ENCODE measurements around the gene SELE.

SELE gene

DNA sequence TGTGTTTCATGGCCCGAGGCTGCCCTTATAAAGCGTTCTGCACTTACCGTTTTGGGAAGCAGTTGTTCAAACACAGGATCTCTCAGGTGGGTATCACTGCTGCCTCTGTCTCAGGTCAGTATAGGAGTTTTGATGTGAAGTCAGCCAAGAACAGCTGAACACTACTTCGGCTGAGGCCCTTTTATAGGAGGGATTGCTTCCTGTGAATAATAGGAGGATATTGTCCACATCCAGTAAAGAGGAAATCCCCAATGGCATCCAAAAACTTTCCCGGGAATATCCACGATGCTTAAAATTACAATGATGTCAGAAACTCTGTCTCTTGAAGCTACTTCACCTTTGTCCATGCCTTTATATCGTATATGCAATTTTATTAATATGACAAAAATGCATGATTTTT, at the start of gene SELE:
TSS of gene SELE (minus strand) at position 156 of the 400 bp plus-strand sequence. CDS start 467 bp downstream, outside the sequence.
- in situ Hi-C loops (cut with HindIII; ENCODE audit: low sequenced_read_pairs) = no loop called here

DNA sequence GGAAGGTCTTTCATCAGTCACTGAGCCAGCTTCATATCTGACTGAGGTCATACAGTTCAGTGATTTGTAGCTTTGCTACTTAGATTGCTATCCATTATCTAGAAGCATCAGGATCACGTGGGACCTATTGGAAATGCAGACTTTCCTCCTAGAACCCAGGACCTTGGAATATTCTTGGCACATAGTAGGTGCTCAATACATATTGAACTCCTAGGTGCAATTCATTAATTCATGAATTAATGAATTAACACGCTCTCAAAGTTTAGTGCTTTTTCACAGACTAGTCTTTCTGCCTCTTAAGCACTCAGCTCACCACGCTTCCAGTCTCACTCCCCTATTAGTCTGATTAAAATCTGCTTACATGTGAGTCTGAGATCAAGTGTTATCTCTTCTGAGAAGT, 48.7 kb upstream of the SELE start:
- in situ Hi-C loops (cut with HindIII; ENCODE audit: low sequenced_read_pairs) = no loop called here

DNA sequence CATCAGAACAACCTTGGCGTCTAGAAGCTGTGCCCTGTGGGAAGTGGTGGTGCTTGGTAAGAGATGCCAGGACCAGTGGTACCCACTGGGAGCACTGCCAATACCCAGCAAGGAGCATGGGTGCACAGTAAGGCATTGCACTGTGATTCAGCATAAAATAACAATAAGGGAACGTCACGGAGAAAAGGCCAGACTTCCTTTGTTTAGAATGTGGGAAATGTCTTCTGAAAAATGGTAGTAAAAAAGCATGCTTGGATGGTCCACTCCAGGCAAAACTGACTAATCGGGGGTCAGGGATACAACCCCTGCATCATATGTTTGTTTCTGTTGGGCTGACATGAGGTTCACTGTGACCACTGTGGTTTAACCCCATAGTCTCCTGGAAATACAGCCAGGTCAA, 46.1 kb upstream of the SELE start:
- in situ Hi-C loops (cut with HindIII; ENCODE audit: low sequenced_read_pairs) = no loop called here

- in situ Hi-C loops (cut with HindIII; ENCODE audit: low sequenced_read_pairs) = no loop called here
These were observed 45.3 kb upstream of the SELE start for GRCh38 chr1:169779150-169779549.

GRCh38 chr1:169776440-169776839, 42.6 kb upstream of the SELE start:
- in situ Hi-C loops (cut with HindIII; ENCODE audit: low sequenced_read_pairs) = no loop called here

DNA sequence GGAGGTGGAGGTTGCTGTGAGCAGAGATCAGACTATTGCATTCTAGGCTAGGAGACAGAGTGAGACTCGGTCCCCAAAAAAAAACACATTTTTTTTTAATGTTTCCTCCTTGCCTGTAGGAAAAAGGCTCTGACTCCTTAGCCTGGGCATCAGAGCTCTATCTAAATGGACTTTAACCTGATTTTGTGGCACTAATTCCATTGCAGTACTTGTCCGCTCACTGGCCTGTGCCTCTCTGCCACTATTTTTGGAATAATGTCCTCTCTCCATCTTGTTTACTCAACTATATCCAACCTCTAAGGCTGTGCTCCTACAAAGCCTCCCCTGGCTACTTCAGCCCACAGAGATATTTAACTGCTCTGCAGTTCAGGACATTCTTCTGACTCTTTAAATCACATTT, 34.3 kb upstream of the SELE start:
- in situ Hi-C loops (cut with HindIII; ENCODE audit: low sequenced_read_pairs) = no loop called here

DNA sequence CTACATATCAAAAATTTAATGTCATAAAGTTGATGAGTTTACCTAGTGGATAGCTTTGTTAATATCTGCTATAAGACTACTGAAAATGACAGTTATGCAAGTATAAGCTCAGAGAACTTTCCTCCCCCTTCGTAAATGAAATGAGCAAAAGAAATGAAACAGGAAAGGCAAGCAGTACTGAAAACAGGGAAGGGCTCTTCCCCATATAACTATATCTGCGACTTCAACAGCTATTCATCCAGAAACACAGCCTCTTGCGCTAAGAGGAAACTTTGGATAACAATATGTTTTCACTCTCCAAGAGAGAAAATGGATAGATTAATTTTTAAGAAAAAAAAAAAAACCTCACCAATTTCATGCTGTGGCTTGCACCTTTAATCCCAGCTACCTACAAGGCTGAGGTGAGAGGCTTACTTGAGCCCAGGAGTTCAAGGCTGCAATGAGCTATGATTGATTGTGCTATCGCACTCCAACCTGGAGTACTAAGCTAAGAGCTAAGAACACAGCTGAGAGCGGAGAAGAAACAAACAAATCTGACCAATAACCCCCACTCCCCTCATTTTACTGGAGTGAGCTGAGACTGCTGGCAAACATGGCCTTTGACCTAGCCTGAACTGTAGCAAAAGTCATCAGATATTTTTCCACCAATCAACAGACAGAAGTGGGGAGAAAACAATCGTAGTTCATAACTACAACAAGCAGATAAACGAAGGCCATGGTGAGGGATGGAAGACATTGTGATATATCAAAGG, 31.9 kb upstream of the SELE start:
- in situ Hi-C loops (cut with HindIII; ENCODE audit: low sequenced_read_pairs) = no loop called here

DNA sequence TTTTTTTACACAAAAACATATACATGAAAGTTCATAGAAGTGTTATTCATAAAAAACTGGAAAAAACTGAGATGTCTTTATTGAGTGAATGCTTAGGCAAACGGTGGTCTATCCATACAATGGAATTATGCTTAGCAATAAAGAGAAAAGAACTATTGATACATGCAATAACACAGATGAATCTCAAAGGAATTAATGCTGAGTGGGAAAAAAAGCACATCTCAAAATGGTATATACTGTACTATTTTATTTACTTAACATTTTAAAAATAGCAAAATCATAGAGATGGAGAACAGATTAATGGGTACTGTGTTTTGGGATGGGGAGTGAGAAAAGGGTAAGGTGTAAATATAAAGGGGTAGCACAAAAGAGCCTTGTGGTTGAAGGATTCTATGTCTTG, 31.0 kb upstream of the SELE start:
- in situ Hi-C loops (cut with HindIII; ENCODE audit: low sequenced_read_pairs) = no loop called here

DNA sequence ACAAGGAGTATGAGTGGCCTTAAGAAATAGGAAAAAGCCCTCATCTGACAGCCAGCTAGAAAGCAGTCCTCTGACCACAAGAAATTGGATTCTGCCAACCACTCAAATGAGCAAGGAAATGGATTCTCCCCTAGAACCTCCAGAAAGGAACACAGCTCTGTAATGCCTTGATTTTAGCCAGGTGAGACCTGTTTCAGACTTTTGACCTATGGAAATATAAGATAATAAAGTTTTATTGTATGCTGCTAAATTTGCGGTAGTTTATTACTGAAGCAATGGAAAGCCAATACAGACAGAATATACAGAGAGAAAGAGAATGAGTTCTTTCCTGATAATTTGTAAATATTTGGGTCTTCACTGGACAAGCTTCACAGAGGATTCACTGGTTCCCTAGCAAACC, 28.8 kb upstream of the SELE start:
- in situ Hi-C loops (cut with HindIII; ENCODE audit: low sequenced_read_pairs) = no loop called here

- in situ Hi-C loops (cut with HindIII; ENCODE audit: low sequenced_read_pairs) = no loop called here
These were observed 25.2 kb upstream of the SELE start for GRCh38 chr1:169759038-169759437.

DNA sequence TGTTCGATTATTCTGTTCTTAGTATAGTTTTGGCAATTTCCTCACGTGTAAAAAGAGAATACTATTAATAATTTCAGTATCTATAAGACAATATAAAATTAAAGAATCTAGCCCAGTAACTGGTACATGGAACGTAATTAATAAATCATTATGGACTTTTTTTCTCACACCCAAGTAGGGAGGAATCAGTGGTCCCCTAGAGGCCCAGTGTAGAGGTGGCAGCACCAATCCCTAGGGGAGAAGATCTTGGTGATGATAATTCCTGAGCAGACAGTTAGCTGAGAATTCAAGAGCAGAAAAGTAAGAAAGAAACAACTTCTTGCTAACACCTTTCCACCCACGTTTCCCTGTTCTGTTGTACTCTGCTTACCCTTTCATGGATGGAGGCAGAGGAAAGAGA, 19.7 kb upstream of the SELE start:
- in situ Hi-C loops (cut with HindIII; ENCODE audit: low sequenced_read_pairs) = no loop called here

DNA sequence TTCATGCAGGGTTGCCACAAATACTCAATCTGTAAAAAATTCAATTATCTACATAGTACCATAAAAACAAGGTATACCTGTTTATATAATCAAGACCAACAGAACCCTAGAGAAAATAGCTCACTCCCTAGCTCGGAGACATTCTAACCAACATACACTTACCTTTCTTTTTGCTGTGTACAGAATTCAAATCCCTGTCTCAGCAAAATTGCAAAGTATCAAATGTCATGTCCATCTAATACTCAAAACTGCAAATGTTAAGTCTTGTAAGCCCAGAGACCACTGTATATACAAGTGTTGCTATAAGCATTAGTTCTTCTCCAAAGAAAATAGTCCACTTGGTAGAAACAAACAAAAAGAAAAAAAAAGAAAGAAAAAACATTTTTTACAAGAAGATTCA, 16.2 kb upstream of the SELE start:
- in situ Hi-C loops (cut with HindIII; ENCODE audit: low sequenced_read_pairs) = no loop called here

- in situ Hi-C loops (cut with HindIII; ENCODE audit: low sequenced_read_pairs) = no loop called here
These were observed 12.7 kb upstream of the SELE start for GRCh38 chr1:169746550-169746949.

- in situ Hi-C loops (cut with HindIII; ENCODE audit: low sequenced_read_pairs) = no loop called here
These were observed 11.4 kb upstream of the SELE start for GRCh38 chr1:169745015-169745861.

DNA sequence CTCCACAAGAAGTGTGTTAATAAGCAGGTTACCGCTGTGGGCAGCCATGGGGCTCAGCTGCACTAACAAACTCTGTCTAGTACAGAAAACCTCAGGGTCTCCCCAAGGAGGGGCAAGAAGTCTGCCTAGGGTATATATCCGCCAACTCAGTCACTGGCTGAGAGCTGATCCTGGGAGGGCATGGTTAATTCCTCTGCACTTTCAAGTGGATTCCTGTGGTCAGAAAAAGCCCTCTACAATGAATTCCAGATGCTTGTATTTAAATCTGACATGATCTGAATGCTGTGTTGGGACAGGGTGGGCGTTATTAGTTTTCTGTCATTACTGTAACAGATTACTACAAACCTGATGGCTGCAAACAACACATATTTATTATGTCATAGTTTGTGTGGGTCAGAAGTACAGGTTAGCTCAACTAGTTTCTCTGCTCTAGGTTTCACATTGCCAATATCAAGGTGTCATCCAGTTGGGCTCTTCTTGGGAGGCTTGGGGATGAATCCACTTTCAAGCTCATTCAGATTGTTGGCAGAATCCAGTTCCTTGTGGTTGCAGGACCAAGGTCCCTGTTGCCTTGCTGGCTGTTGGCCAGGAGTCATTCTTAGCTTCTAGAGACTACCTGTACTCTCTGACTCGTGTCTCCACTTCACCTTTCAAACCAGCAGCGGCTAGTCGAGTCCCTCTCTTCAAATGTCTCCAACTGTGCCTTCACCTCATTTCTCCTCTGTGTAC, 8.0 kb upstream of the SELE start:
- in situ Hi-C loops (cut with HindIII; ENCODE audit: low sequenced_read_pairs) = no loop called here

- in situ Hi-C loops (cut with HindIII; ENCODE audit: low sequenced_read_pairs) = no loop called here
These were observed 6.1 kb upstream of the SELE start for GRCh38 chr1:169739980-169740379.

DNA sequence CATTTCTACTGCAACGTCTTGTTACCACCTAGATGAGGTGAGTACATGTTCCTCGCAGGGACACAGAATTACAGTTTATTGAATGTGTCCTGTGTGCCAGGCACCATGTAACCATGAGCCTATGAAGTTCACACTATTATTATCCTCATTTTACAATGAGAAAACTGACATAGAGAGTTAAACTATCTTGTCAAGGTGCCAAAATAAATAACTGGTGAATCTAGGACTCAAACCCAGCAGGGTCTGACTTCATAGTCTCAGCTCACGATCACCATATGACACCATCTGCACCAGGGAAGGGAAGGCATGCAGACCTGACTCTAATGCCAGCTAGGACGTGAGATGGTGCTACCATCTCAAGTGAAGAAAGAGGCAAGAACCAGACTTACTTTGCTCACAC, 2.4 kb downstream of the SELE start:
- in situ Hi-C loops (cut with HindIII; ENCODE audit: low sequenced_read_pairs) = no loop called here

- in situ Hi-C loops (cut with HindIII; ENCODE audit: low sequenced_read_pairs) = no loop called here
These were observed 3.9 kb downstream of the SELE start for GRCh38 chr1:169729991-169730390.

- in situ Hi-C loops (cut with HindIII; ENCODE audit: low sequenced_read_pairs) = no loop called here
These were observed 6.6 kb downstream of the SELE start for GRCh38 chr1:169727307-169727706.

DNA sequence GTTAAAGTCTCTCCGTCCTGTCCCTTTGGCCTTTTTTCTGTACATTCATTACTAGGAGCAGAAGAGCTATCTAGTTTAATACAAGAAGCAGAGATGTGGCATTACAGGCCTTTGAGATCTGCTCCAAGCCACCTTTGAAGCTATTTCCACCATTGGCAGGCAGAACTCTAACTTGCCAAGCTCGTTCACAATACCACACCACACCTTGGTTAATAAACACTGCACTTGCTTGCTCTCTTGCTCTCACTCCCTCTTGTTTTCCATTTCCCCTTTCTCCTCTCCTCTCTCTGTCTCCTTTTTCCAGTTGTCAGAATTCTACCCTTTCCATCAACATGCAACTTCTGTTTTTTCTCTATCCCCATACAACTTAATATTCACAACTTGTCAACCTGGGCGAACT, 7.0 kb downstream of the SELE start:
- in situ Hi-C loops (cut with HindIII; ENCODE audit: low sequenced_read_pairs) = no loop called here

GRCh38 chr1:169725930-169726329, 7.9 kb downstream of the SELE start:
- in situ Hi-C loops (cut with HindIII; ENCODE audit: low sequenced_read_pairs) = no loop called here

- in situ Hi-C loops (cut with HindIII; ENCODE audit: low sequenced_read_pairs) = no loop called here
These were observed 9.7 kb downstream of the SELE start for GRCh38 chr1:169724168-169724567.
